Cardiac muscle cell (in vitro differentiated cells and primary cell): Measurements from ENCODE around the gene GPR183. TPM values are rescaled to one million over a fixed set of nuclear protein-coding genes. Genes with fewer than 3 reads are reported as not detected.

Experiments used
- DNase-seq, 2 donors: peaks; one replicate each; pipeline versions ENCODE4 v3.0.0 to v3.0.0-alpha.2; 2010 to 2017; ENCODE audit warnings: low read depth in 1 of 2, low spot score in 1 of 2
- H3K27ac ChIP-seq: fragments of 200-600 bp; sonication (generic); 2 replicates; pipeline ENCODE4 v1.5.1; 2016
- H3K27me3 ChIP-seq: fragments of 200-600 bp; sonication (generic); 2 replicates; pipeline ENCODE4 v1.6.0; 2016; ENCODE audit warnings: control low read depth
- H3K36me3 ChIP-seq: fragments of 200-600 bp; sonication (generic); 2 replicates; pipeline ENCODE4 v1.5.1; 2016; ENCODE audit warnings: control low read depth
- H3K4me1 ChIP-seq: fragments of 200-600 bp; sonication (generic); 2 replicates; pipeline ENCODE4 v1.8.1; 2017; ENCODE audit warnings: low read depth, mild to moderate bottlenecking, mixed run types
- H3K4me3 ChIP-seq: fragments of 200-600 bp; sonication (generic); 2 replicates; pipeline ENCODE4 v1.5.1; 2016; ENCODE audit warnings: mild to moderate bottlenecking
- H3K9me3 ChIP-seq: fragments of 200-600 bp; sonication (generic); 2 replicates; pipeline ENCODE4 v1.5.1; 2017; ENCODE audit warnings: low read depth, mild to moderate bottlenecking, control low read depth
- CTCF ChIP-seq: IDR thresholded peaks from 2 replicates; pipeline ENCODE4 v1.5.1; 2012; ENCODE audit warnings: low read depth, mild to moderate bottlenecking, low read length
- polyA plus RNA-seq: library from polyadenylated mRNA; unstranded; fragments of >200 nt; fragmentation: Nextera tagmentation; extraction: Ambion mirVana; gene quantifications from 2 replicates; pipeline ENCODE4 v1.2.1, GENCODE V29; 2016
- total RNA-seq: library from RNA; depleted of rRNA; stranded (reverse); fragments of >200 nt; gene quantifications from 2 replicates; pipeline ENCODE4 v1.2.3, GENCODE V29; 2016

GPR183 gene
- total and polyA plus RNA-seq, 2 experiments from 2014 or later = 11.6 to 17.1 TPM

- TF ChIP-seq CTCF = no peak
- H3K9me3 ChIP-seq = no peaks in the 10 kb centered on the region
- no peaks in the 10 kb centered on the region for H3K27me3 ChIP-seq
- no peak overlapping the region for H3K27ac ChIP-seq
- no peak for DNase-seq
- H3K4me3 ChIP-seq = no peak overlapping the region
- H3K4me1 ChIP-seq = peaks cover 39% of the 10 kb centered on the region
- H3K36me3 ChIP-seq = no peaks in the 10 kb centered on the region
Measured at GRCh38 chr13:99287551-99287950, 19.6 kb downstream of the GPR183 start.

GRCh38 chr13:99285432-99286182 is 21.6 kb downstream of the GPR183 start:
- DNase-seq = peak in 1 of 2 donors; percentile 39
- H3K27ac ChIP-seq = peak overlapping the region; percentile 86
- no peak for TF ChIP-seq CTCF

GRCh38 chr13:99282264-99283231 is 24.7 kb downstream of the GPR183 start:
- no peak for TF ChIP-seq CTCF
- DNase-seq = no peak
- H3K27ac ChIP-seq = no peak overlapping the region
- peaks cover 24% of the 10 kb centered on the region for H3K4me1 ChIP-seq
- H3K9me3 ChIP-seq = no peaks in the 10 kb centered on the region
- no peaks in the 10 kb centered on the region for H3K36me3 ChIP-seq
- H3K4me3 ChIP-seq = no peak overlapping the region
- no peaks in the 10 kb centered on the region for H3K27me3 ChIP-seq

More at GRCh38 chr13:99285432-99286182, 21.6 kb downstream of the GPR183 start:
- Histone ChIP-seq H3K9me3 (no peaks in the 10 kb centered on the region), H3K36me3 (no peaks in the 10 kb centered on the region), H3K4me3 (no peak overlapping the region), H3K27me3 (no peaks in the 10 kb centered on the region), H3K4me1 (peaks cover 39% of the 10 kb centered on the region)

DNA sequence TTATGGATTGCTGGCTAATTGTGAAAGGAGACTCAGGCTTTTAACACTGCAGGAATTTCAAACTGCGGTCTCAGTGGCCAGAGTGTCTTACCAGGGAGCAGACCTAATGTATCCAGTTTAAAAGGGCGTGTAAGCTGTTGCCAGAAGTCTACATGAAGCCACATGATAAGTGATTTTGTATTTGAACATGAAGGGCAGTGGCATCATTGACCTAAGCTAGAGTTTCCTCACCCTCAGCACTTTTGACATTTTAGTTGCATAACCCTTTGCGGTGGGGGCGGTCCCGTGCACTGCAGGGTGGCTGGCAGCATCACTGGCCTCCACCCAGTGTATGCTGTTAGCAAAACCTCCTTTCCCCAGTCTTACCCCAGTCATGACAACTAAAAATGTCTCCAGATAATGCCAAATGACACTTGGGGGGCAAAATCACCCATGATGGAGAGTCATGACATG is 25.4 kb downstream of the GPR183 start:
- Histone ChIP-seq H3K36me3 (no peaks in the 10 kb centered on the region), H3K4me1 (peaks cover 19% of the 10 kb centered on the region), H3K27me3 (no peaks in the 10 kb centered on the region), H3K4me3 (no peak overlapping the region), H3K9me3 (no peaks in the 10 kb centered on the region), H3K27ac (no peak overlapping the region)
- TF ChIP-seq CTCF = no peak
- no peak for DNase-seq

DNA sequence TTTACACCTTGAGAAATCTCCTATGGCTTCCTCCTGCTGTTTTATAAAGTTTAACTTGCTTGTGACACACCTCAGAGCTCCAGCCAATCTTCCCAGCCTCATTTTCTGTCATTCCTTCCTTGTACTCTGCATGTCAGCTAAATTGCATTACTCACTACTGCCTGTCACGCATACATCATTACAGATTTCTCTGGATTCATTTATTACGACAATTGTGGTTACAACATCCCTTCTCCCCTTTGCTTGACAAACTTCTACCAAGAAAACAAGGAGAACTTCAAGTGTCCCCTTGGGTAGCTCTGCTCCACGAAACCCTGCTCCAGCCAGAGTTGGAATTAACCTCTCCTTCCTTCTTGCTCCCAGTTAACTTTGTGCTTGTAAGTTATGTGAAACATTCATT is 27.0 kb downstream of the GPR183 start:
- Histone ChIP-seq H3K4me1 (peaks cover 5% of the 10 kb centered on the region), H3K36me3 (no peaks in the 10 kb centered on the region), H3K27ac (no peak overlapping the region), H3K4me3 (no peak overlapping the region), H3K9me3 (no peaks in the 10 kb centered on the region), H3K27me3 (no peaks in the 10 kb centered on the region)
- DNase-seq = no peak
- no peak for TF ChIP-seq CTCF
